ENCODE data around the gene RASGRF1.

RASGRF1 gene, protein sequence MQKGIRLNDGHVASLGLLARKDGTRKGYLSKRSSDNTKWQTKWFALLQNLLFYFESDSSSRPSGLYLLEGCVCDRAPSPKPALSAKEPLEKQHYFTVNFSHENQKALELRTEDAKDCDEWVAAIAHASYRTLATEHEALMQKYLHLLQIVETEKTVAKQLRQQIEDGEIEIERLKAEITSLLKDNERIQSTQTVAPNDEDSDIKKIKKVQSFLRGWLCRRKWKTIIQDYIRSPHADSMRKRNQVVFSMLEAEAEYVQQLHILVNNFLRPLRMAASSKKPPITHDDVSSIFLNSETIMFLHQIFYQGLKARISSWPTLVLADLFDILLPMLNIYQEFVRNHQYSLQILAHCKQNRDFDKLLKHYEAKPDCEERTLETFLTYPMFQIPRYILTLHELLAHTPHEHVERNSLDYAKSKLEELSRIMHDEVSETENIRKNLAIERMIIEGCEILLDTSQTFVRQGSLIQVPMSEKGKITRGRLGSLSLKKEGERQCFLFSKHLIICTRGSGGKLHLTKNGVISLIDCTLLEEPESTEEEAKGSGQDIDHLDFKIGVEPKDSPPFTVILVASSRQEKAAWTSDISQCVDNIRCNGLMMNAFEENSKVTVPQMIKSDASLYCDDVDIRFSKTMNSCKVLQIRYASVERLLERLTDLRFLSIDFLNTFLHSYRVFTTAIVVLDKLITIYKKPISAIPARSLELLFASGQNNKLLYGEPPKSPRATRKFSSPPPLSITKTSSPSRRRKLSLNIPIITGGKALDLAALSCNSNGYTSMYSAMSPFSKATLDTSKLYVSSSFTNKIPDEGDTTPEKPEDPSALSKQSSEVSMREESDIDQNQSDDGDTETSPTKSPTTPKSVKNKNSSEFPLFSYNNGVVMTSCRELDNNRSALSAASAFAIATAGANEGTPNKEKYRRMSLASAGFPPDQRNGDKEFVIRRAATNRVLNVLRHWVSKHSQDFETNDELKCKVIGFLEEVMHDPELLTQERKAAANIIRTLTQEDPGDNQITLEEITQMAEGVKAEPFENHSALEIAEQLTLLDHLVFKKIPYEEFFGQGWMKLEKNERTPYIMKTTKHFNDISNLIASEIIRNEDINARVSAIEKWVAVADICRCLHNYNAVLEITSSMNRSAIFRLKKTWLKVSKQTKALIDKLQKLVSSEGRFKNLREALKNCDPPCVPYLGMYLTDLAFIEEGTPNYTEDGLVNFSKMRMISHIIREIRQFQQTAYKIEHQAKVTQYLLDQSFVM (N-terminal part only)

DNA sequence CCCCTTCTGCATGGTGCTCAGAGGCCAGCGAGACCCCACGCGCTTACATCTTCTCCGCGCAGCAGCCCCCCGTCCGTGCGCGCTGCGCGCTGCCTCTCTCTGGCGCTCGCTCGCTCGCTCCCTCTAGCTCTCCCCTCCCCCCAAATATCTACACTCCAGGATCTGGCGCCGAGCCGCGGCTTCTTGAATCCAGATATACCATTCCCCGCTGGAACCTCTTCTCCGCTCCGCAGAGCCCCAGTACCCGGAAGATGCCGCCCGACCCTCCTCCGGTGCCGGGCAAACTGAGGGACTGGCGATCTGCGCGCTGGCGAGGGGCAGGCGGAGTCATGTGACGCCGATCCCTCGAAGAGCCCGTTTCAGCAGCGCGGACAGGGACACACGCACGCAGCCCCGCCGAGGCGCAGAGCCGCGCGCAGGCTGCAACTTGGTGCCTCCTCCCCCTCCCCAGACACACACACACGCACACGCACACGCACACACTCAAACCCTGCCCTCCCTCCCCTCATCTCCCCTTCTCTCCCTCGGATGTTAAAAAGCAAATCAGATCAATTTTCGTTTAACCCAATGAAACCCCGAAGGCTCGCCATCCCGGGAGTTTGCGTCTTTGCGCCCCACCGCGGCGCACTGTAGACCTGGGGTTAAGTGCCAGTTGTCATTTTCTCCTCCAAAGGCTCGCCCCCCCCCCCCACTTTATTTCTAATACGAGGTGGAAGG, at the start of gene RASGRF1:
Gene RASGRF1, minus strand, starts transcription at position 294 of the 717 bp plus-strand sequence. Its CDS starts 282 bp downstream, at position 12.
- Histone ChIP-seq H3K79me2 (ENCODE audit: insufficient read depth, low read length) (no peaks in the 10 kb centered on the region), H3K4me1 (ENCODE audit: insufficient read depth, low read length, poor library complexity, severe bottlenecking) (no peaks in the 10 kb centered on the region), H3F3A (ENCODE audit: low read depth) (no peaks in the 10 kb centered on the region), H3K4me3 (ENCODE audit: low read length, poor library complexity, severe bottlenecking) (no peak within 1 kb of the TSS), H3K9ac (ENCODE audit: low read depth, low read length, poor library complexity, severe bottlenecking) (no peak within 1 kb of the TSS), H3K9me3 (ENCODE audit: insufficient read depth, low read depth, low read length) (no peaks in the 10 kb centered on the region), H3K9me2 (replicated peaks; ENCODE audit: low read depth, low read length) (no peaks in the 10 kb centered on the region), H3K36me3 (ENCODE audit: insufficient read depth, low read length) (no peaks in the 10 kb centered on the region), H3K4me2 (ENCODE audit: low read depth, low read length, poor library complexity, severe bottlenecking) (no peak within 1 kb of the TSS), H2AFZ (ENCODE audit: low read length) (no peak within 1 kb of the TSS), H3K27me3 (ENCODE audit: insufficient read depth, low read length, poor library complexity, severe bottlenecking) (no peaks in the 10 kb centered on the region), H4K20me1 (ENCODE audit: insufficient read depth, low read length, poor library complexity, severe bottlenecking) (no peaks in the 10 kb centered on the region)
- no peak for TF ChIP-seq EZH2phosphoT487 (IDR thresholded peaks at IDR 0.05; ENCODE audit: borderline replicate concordance)
- TF ChIP-seq CTCF (conservative IDR thresholded peaks at IDR 0.05; ENCODE audit: low read length) = no peak

DNA sequence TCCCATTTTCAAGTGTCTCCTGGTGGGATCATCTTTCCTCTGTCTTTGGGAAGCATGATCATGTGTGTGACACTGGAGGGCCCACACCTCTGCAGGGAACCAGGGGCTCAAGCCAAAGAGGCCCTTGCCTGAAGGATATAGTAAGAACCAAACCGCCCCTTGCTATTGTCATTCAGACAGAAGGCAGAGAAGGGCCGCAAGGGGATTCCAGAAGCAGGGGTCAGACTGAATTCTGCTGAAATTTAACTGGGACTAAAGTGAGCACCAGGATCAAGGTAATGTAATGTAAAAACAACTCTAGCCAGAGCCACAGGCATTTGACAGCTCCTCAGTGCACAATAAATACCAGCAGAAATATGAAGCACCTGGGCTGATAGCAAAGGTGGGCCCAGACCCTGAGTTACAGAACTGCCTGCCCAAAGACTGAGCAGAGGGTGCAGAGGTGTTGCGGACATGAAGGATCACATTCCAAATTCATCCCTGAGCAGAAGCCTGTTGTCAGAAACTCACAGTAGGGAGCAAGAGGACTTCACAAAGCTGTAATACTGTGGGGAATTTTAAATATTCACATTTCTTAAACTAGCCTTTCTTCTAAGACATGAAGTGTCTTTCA, 46.0 kb upstream of the RASGRF1 start:
- no peaks in the 10 kb centered on the region for H3F3A ChIP-seq (ENCODE audit: low read depth)
- no peak overlapping the region for H3K4me3 ChIP-seq (ENCODE audit: low read length, poor library complexity, severe bottlenecking)
- H2AFZ ChIP-seq (ENCODE audit: low read length) = no peak overlapping the region

More for the DNA sequence above, 46.0 kb upstream of the RASGRF1 start:
- no peak for TF ChIP-seq EZH2phosphoT487 (IDR thresholded peaks at IDR 0.05; ENCODE audit: borderline replicate concordance)
- no peak for TF ChIP-seq CTCF (conservative IDR thresholded peaks at IDR 0.05; ENCODE audit: low read length)
- Histone ChIP-seq H3K9me2 (replicated peaks; ENCODE audit: low read depth, low read length) (no peaks in the 10 kb centered on the region), H3K9ac (ENCODE audit: low read depth, low read length, poor library complexity, severe bottlenecking) (no peak overlapping the region), H3K36me3 (ENCODE audit: insufficient read depth, low read length) (no peaks in the 10 kb centered on the region), H3K79me2 (ENCODE audit: insufficient read depth, low read length) (no peaks in the 10 kb centered on the region), H3K4me2 (ENCODE audit: low read depth, low read length, poor library complexity, severe bottlenecking) (no peak overlapping the region), H3K9me3 (ENCODE audit: insufficient read depth, low read depth, low read length) (no peaks in the 10 kb centered on the region), H3K4me1 (ENCODE audit: insufficient read depth, low read length, poor library complexity, severe bottlenecking) (no peaks in the 10 kb centered on the region), H3K27me3 (ENCODE audit: insufficient read depth, low read length, poor library complexity, severe bottlenecking) (no peaks in the 10 kb centered on the region), H4K20me1 (ENCODE audit: insufficient read depth, low read length, poor library complexity, severe bottlenecking) (no peaks in the 10 kb centered on the region)
